GM18498 (cell line): ENCODE measurements around the gene POMC.
"Not testable (repeated sequence)": the region's sequence is repeated elsewhere in the genome, so short reads cannot be mapped to it uniquely, and the experiment has no call there.

Experiments
- ATAC-seq: cut with Tn5 transposase; IDR thresholded peaks from one replicate; pipeline ENCODE4 v1.9.1; 2021; ENCODE audit warnings: mild to moderate bottlenecking, moderate library complexity; ENCODE audit not compliant: unreplicated experiment

The POMC gene

DNA sequence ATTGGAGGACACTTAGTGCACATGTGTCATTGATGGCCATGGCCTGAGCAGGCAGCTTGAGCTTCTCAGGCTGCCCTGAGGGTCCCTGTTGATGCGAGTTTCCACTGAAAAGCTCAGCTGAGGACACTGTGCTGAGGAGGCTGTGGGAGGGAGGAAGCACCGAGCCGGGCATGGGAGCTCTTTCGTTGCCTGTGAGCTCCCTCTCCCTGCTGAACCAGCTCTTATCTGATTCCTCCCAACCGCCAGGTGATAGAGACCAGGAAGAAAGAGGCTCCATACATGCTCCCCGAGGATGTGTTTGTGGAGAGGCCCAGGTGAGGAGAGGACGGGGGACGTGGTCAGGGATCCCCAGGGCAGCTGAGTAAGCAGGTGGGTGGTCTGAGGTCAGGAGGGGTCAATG lies 27.3 kb downstream of the POMC start:
- ATAC-seq: no peak

DNA sequence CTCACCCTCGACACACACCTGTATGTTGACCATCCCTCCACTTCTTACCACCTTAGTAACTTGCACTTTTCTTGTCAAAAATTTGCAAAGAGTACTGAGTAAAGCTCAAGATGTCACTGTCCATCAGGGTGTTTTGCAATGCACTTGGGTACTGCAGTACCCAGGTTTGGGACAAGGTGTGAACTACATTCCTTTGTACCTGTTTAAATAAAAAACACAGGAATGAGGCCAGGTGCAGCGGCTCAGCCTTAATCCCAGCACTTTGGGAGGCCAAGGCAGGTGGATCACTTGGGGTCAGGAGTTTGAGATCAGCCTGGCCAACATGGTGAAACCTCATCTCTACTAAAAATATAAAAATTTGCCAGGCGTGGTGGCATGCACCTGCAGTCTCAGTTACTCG lies 27.8 kb downstream of the POMC start:
- ATAC-seq: not testable (repeated sequence)

DNA sequence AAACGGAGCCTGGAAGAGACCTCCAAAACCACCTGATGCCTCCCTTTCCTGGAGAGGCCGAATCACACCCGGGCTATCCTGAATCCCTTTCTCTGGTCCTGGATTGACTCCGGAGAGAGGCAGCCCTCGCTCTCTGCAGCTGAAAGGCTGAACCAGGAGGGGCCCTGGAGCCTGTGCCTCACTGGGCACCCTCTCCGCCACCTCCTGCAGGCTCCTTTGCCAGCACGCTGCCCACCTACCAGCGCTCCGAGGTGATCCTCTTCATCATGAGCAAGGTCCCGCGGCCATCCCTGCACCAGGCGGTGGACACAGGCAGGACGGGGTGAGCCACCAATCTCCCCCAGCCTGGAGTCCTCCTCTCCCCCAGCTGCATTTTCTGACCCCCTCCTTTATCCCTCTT lies 35.7 kb downstream of the POMC start:
- ATAC-seq: no peak

DNA sequence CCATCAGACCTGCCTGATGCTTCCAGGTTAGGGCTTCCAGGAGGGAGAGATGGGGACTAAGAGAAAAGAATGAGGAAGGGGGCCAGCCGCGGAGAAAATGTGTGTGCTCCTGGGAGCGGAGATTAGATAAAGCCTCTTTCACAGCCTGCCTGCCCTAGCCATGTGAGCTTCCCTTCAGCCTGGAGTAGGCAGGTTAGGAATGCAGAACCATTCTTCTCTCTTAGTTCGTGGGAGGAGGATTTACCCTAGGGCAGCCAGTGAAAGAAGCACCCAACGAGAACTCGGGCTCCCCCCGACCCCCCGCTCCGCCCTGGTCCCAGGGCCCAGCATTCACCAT lies 36.1 kb downstream of the POMC start:
- no peak for ATAC-seq

DNA sequence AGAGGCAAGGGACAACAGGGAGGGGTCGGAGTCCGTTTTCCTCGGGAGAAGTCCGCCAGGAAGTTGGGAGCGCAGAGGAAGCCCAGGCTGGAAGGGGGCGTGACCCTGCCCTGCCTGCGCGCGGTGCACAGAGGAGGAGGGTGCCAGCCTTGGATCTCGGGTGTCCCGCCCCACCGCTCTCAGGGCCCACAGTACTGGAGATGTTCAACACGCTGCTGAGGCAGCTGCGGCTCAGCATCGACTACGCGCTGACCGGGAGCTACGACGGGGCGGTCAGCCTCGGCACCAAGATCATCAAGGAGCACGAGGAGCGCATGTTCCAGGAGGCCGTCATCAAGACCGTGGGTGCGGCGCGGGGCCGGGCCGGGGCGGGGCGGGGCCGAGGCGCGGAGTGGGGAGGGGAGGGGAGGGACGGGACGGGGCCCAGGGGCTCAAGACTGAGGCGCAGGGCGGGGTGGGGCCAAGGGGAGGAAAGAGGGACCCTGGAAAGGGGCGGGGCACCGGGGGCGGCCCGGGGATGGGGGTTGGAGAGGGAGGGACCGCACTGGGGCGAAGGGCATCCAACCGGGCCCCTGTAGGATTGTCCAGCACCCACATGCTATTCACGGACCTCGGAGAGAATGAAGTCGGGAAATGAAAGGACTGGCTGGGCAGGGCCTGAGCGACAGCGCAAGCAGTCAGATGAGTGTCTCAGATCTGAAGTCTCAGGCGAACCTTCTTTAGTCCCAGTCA lies 36.6 kb downstream of the POMC start:
- ATAC-seq: no peak

DNA sequence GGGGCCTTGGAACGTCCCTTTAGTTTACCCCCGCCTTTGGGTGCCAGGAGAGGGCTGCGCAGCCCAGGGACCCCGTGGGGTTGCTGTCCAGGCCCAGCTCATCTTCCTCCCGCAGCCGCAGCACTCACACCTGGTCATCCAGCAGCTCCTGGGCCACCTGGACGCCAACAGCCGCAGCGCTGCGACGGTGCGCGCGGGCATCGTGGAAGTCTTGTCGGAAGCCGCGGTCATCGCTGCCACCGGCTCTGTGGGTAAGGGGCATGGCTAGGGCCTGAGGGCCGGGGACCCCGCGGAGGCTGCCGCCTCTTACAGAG lies 37.2 kb downstream of the POMC start:
- ATAC-seq: no peak

DNA sequence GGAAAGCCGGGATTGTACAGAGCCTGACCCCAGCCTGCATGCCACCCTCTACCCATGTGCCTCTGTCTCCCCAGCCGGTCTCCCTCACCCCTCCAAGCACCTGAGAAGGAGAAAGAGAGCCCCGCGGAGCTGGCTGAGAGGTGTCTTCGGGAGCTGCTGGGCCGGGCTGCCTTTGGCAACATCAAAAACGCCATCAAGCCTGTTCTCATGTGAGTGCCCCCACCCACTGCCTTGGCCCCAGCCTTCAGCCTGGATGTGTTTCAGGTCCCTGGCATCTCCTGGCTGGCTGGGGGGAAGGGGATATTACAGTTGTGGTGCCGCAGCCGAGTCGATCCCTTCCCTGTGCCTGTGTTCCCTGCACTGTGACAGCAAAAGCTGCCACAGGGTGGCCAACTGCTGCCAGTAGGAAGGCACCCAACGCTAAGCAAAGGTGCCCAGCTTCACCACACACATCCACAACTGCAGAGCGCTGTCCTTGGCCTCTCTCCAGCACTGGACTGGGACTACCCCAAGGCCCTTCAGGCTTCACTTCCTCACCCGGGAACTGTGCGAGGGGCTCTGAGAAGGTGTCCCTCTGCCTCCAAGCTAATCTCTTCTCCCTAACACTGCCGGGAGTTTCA lies 38.4 kb downstream of the POMC start:
- ATAC-seq: no peak

DNA sequence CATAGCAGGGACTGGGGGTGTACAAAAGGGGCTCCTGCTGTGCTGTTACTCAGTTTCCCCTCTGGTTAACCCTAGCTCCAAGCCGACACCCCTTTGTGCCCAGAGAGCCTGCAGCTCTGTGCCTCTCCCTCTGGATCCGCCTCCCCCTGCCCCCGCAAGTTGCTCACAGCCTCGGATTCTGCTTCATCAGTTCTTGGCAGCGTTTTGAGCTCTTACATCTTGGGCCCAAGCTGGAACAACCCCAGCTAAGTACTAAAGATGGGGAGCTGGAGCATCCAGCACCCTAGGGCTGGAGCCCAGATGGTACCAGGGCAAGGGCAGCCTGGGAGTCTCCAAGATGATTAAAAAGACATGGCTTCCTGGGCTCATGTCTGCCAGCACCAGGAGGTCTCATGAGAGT lies 40.7 kb downstream of the POMC start:
- no peak for ATAC-seq

DNA sequence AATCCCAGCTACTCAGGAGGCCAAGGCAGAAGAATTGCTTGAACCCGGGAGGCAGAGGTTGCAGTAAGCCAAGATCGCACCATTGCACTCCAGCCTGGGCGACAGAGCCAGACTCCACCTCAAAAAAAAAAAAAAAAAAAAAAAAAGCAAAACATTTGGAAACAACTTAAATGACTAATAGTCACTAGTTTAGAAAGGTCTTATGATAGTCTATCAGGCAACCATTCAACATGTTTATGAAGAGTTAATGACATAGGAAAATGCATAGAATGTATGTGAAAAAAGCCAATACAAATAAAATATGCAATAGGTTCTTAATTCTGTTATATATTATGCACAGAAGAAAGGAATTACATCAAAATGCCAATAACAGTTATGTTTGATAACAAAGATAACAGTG lies 41.3 kb downstream of the POMC start:
- not testable (repeated sequence) for ATAC-seq

DNA sequence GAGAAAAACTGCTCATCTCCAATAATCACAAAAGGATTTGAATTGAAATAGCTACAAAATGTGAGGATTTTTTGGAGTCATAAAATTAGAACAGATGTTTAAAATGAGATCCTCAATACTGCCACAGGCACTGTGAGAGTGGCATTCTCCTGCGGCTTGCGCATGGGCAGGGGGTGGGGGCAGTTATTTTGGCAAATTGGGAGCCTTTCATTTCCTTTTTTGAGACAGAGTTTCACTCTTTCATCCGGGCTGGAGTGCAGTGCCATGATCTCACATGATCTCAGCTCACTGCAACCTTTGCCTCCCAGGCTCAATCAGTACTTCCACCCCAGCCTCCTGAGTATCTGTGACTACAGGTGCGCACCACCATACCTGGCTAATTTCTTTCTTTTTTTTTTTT lies 42.4 kb downstream of the POMC start:
- ATAC-seq: no peak

DNA sequence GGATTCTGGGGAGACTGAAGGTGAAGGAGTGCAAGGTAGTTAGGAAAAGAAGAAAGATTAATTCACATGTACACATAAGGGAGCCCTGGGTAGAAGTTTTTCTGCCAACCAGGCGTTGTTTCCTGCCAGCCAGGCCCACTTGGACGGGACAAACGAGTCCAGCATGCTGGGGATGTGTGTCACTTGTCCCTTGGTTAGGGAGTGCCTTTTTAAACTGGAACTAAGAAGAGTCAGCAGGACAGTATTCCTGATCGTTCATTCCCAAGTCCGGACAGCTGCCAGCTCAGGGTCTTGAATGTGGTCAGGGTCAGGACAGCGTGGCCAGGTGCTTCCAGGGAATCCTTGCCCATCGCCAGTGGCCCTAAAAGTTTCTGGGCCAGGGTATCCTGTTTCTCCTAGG lies 43.2 kb downstream of the POMC start:
- no peak for ATAC-seq

DNA sequence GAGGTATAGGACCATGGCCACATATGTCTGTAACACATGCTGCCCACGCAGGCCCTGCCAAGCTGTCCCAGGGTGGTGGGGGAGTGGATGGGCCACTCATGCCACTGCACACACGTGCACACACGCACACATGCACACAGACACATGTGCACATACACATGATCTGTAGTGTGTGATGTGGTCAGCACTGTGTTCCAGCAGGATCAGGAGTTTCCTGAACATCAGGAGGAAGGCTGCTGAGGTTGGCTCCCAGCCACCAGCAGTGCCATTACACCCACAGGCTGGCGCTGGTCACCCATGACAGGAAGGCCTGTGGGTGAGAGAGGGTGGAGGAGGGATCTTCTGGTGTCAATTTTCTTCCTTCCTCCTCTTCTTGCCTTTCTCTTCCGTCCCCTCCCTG lies 44.7 kb downstream of the POMC start:
- no peak for ATAC-seq

DNA sequence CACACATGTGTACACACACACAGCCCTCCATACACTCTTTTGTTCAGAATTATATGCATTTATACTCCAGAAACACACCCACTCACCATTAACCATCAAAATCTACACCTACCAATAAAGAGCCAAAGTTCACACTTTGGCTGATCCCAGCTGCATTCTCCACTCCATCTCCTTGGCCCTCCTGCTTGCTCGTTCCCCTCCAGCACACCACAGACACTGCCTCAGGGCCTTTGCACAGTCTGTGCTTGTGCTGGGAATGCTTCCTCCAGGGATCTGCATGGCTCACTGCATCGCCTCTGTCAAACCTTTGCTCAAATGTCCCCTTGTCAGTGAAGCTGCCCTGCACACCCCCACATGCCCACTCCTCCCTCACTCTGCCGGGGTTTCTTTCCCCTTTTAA lies 46.0 kb downstream of the POMC start:
- no peak for ATAC-seq

DNA sequence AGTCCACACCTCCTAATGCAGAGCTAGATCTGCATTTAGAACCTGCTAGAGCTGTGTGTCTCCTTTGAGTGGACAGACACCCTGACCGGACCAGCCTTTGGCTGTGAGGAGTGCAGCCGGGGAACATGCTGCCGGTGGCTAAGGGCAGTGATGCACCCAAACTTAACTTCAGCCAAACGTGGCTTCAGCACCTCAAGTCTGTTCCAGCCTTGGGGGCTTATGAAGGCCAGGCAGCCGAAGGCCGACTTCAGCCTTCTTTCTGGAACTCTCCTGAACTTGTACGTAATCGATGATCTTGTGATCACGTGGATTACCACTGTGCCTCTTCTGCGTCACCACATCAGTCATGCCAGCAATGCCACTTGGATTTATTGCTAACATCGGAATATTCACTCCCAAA lies 49.1 kb downstream of the POMC start:
- no peak for ATAC-seq

DNA sequence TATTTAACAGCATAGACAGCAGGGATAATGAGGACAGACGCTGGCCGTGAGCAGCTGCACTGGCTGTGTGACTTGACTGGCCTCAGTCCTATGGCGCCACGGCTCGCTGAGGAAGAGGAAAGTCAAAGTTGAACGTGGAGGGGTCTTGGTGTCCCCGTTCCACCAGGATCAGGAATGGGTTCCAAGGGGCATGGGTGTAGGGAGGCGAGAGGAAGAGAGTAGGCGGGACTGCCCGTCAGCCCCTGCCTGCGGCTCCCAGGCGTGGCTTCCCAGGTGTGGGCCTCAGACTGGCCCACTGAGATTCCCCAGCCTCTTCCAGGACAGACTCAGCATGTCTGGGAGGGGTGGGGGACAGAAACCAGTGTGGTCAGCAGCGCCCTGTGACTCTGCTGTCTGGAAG lies 51.4 kb downstream of the POMC start:
- no peak for ATAC-seq

DNA sequence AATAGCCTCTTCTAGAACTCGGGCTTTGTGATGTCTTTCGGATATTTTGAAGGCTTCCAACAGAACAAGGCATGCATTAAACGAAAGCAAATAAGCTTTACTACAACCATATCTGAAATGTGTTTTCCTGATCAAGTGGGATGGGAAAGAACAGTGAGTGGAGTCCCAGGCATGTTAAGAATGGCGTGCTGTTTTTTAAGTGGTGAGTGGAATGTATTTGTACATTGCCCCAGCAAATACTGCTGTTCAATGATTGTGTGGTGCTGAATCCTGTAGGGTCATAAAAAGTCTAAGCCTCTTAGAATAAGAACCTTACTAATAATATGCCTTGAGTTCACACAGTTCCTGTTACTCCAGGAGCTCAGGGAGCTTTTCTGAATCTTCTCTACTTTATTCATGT lies 52.5 kb downstream of the POMC start:
- no peak for ATAC-seq

DNA sequence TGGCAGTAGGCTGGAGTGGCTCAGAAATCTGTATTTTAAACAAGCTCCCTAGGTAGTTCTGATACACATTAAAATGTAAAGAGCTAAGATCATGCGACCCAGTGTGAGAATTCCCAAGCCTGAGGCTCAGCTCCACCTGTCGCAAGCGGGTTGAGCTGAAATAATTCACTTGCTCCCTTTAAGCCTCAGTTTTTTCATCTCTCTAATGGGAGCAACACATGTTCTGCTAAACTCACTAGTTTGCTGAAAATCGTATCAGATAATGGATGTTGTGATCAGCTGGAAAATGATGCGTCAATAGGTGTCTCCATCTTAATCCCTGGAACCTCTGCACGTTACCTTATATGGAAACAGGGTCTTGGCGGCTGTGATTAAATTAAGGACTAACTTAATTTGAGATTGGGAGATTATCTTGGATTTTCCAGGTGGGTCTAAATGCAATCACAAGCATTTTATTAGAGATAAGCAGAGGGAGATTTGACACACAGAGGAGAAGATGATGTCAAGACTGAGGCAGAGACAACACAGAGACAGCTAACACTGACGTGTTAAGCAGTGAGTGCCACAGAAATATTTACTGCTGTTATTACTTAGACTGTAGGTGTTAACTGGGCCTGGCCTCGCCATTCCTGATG lies 53.0 kb downstream of the POMC start:
- no peak for ATAC-seq

DNA sequence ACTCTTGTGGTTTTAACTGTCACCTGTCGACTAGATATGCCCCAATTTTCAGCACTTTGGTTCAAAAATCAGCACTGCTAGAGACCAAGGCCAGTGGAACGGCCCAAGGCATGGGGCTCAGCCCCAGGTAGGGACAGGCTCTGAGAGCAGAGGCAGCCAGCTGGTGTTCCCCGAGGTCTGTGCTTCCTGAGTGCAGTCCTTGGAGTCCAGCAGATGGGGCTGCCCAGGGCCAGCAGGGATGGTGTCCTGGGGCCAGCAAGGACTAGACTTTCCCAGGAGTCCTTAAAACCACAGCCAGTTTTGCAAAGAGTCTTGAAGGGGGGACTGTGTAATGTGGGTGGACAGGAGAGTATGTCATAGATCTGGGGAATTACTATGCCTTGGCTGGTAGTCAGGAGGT lies 56.3 kb downstream of the POMC start:
- no peak for ATAC-seq
